ENCODE results near the gene TTC13.
A peak's percentile ranks its signal among the peaks of the same experiment; 100 is the strongest.

Gene TTC13

DNA sequence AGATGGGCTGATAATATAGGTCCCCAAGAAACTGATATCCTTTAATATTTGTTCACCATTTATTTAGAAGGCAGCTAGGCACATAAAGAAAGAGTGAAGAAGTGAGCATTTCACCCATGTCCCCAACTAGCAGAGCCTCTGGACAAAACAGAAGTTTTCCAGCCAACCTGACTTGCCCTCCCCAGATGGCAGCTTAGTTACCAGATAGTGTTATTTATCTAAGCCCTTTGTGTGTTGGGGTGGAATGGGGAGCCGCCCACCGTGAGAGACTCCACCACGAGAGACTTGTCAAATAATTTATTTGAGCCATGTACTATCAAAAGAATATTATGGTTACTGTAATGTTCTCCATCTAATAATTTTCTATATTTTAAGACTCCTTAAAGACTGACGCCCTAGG, 55.5 kb downstream of the TTC13 start:
- Histone ChIP-seq H3K36me3 (ENCODE audit: control insufficient read depth in 4 of 4, insufficient read depth in 4 of 4, low read length in 3 of 4) (peaks cover 10 to 56% (median 32%) of the 10 kb centered on the region in 4 experiments), H3K27ac (ENCODE audit: insufficient read depth in 1 of 2, low read depth in 1 of 2, low read length in 2 of 2, poor library complexity in 1 of 2, severe bottlenecking in 2 of 2) (no peak overlapping the region), H3K9me3 (ENCODE audit: control extremely low read depth in 1 of 5, control insufficient read depth in 4 of 5, insufficient read depth in 2 of 5, low read depth in 1 of 5, low read length in 4 of 5) (no peaks in the 10 kb centered on the region), H3K4me1 (ENCODE audit: control extremely low read depth in 1 of 4, control insufficient read depth in 4 of 4, insufficient read depth in 4 of 4, low read length in 3 of 4) (no peaks in the 10 kb centered on the region), H3K27me3 (replicated peaks in 2 of 5; ENCODE audit: control insufficient read depth in 4 of 5, insufficient read depth in 5 of 5, low read length in 4 of 5) (no peaks in the 10 kb centered on the region), H3K4me3 (ENCODE audit: control insufficient read depth in 1 of 7, extremely low read depth in 1 of 7, insufficient read depth in 4 of 7, low read depth in 2 of 7, low read length in 6 of 7) (no peak overlapping the region)
- CTCF ChIA-PET = interaction anchor here (1.3 to 1.6 kb wide), 4 partner anchors 15 to 288 kb away, joined by 3 to 4 read pairs (median 4); no protein-coding TSS in a partner anchor
- POLR2A ChIA-PET = no interaction called here
- WGBS (ENCODE audit: insufficient coverage) = no CpG with 5 or more reads among the region's 4 CpGs
- no peak for DNase-seq

DNA sequence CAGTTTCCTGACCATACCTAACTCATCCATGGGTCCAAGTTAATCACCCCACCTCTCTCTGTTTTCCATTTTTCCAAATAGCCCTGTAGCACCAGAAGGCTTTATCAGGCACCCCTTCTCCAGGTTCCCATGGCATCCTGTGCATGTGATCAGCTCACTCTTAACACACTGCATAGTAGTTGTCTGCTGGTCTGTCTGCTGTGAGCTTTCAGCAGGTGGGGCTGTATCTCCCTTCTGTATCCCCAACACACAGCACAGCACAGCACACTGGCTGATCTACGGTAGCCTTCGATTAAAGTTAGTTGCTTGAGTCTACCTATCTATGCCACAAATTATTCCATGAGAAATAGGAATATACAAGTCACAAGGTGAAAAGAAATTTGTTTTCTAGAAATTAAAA, 56.0 kb downstream of the TTC13 start:
- H3K4me1 ChIP-seq (ENCODE audit: control extremely low read depth in 1 of 4, control insufficient read depth in 4 of 4, insufficient read depth in 4 of 4, low read length in 3 of 4) = no peaks in the 10 kb centered on the region
- ChIA-PET CTCF (interaction anchor here (1.3 to 1.6 kb wide), 2 partner anchors 18 to 289 kb away, joined by 3 to 4 read pairs; no protein-coding TSS in a partner anchor), POLR2A (interaction anchor here (0.6 kb wide), 1 partner anchor 157 kb away, joined by 3 read pairs; no protein-coding TSS in a partner anchor)
- H3K9me3 ChIP-seq (ENCODE audit: control extremely low read depth in 1 of 5, control insufficient read depth in 4 of 5, insufficient read depth in 2 of 5, low read depth in 1 of 5, low read length in 4 of 5) = no peaks in the 10 kb centered on the region
- H3K36me3 ChIP-seq (ENCODE audit: control insufficient read depth in 4 of 4, insufficient read depth in 4 of 4, low read length in 3 of 4) = peaks cover 10 to 54% (median 27%) of the 10 kb centered on the region in 4 experiments
- DNase-seq = peak; percentile 4 to 7 (median 5)
- WGBS (ENCODE audit: insufficient coverage) = no CpG with 5 or more reads among the region's 2 CpGs
- no peaks in the 10 kb centered on the region for H3K27me3 ChIP-seq (replicated peaks in 2 of 5; ENCODE audit: control insufficient read depth in 4 of 5, insufficient read depth in 5 of 5, low read length in 4 of 5)
- H3K27ac ChIP-seq (ENCODE audit: insufficient read depth in 1 of 2, low read depth in 1 of 2, low read length in 2 of 2, poor library complexity in 1 of 2, severe bottlenecking in 2 of 2) = no peak overlapping the region
- H3K4me3 ChIP-seq (ENCODE audit: control insufficient read depth in 1 of 7, extremely low read depth in 1 of 7, insufficient read depth in 4 of 7, low read depth in 2 of 7, low read length in 6 of 7) = no peak overlapping the region

- Histone ChIP-seq H3K27me3 (replicated peaks in 2 of 5; ENCODE audit: control insufficient read depth in 4 of 5, insufficient read depth in 5 of 5, low read length in 4 of 5) (no peaks in the 10 kb centered on the region), H3K9me3 (ENCODE audit: control extremely low read depth in 1 of 5, control insufficient read depth in 4 of 5, insufficient read depth in 2 of 5, low read depth in 1 of 5, low read length in 4 of 5) (no peaks in the 10 kb centered on the region), H3K4me1 (ENCODE audit: control extremely low read depth in 1 of 4, control insufficient read depth in 4 of 4, insufficient read depth in 4 of 4, low read length in 3 of 4) (no peaks in the 10 kb centered on the region), H3K4me3 (ENCODE audit: control insufficient read depth in 1 of 7, extremely low read depth in 1 of 7, insufficient read depth in 4 of 7, low read depth in 2 of 7, low read length in 6 of 7) (no peak overlapping the region), H3K27ac (ENCODE audit: insufficient read depth in 1 of 2, low read depth in 1 of 2, low read length in 2 of 2, poor library complexity in 1 of 2, severe bottlenecking in 2 of 2) (no peak overlapping the region), H3K36me3 (ENCODE audit: control insufficient read depth in 4 of 4, insufficient read depth in 4 of 4, low read length in 3 of 4) (peaks cover 7 to 48% (median 19%) of the 10 kb centered on the region in 4 experiments)
- CTCF ChIA-PET = interaction anchor here (0.8 to 1.9 kb wide), 3 partner anchors 14 to 96 kb away, joined by 3 to 7 read pairs (median 5); no protein-coding TSS in a partner anchor
- POLR2A ChIA-PET = interaction anchor here (0.6 kb wide), 1 partner anchor 292 kb away, joined by 5 read pairs; no protein-coding TSS in a partner anchor
- no peak for DNase-seq
- WGBS (ENCODE audit: insufficient coverage) = 95% methylated on average over 3 of the region's 4 CpGs
Observed at GRCh38 chr1:230919207-230919606, 59.5 kb downstream of the TTC13 start.

DNA sequence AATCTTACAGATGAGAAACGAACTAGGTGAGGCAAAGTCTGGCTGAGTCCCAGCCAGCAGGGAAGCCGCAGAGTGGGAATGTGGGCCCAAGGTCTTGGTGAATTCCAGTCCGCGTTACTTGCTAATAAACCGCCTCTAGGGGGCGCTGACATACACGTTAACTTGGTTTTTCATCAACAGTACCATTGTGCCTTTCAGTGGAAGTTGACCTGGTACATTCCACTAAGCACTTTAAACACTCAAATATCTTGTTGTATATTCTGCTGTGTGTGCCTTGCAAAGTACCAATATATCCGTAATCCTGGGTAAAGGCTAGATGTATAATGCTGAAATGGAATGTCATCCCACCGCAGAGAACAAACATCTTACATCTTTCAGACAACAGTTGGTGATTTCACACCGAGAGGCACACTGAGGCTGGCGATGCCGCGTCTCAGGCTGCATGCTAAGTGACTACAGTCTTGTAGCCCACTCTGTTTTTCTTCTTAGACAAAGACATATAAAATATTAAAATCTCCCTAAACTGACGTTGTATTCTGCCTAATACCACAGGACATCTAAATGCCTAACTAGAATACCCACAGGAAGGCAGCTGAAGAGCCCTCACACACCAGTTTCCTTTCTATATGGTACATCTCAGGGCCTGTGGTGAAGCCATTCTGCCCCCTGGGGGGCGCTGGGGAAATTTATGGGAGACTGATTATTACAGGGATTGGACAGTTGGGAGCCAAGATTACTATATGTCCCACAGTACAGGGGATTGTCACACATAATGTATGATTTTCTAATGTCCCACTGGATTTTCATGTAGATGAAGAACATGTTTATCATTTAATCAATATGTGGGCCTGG, 61.2 kb downstream of the TTC13 start:
- Histone ChIP-seq H3K27me3 (replicated peaks in 2 of 5; ENCODE audit: control insufficient read depth in 4 of 5, insufficient read depth in 5 of 5, low read length in 4 of 5) (no peaks in the 10 kb centered on the region), H3K27ac (ENCODE audit: insufficient read depth in 1 of 2, low read depth in 1 of 2, low read length in 2 of 2, poor library complexity in 1 of 2, severe bottlenecking in 2 of 2) (no peak overlapping the region), H3K4me3 (ENCODE audit: control insufficient read depth in 1 of 7, extremely low read depth in 1 of 7, insufficient read depth in 4 of 7, low read depth in 2 of 7, low read length in 6 of 7) (no peak overlapping the region), H3K36me3 (ENCODE audit: control insufficient read depth in 4 of 4, insufficient read depth in 4 of 4, low read length in 3 of 4) (peaks cover 6 to 48% (median 16%) of the 10 kb centered on the region in 4 experiments), H3K4me1 (ENCODE audit: control extremely low read depth in 1 of 4, control insufficient read depth in 4 of 4, insufficient read depth in 4 of 4, low read length in 3 of 4) (no peaks in the 10 kb centered on the region), H3K9me3 (ENCODE audit: control extremely low read depth in 1 of 5, control insufficient read depth in 4 of 5, insufficient read depth in 2 of 5, low read depth in 1 of 5, low read length in 4 of 5) (no peaks in the 10 kb centered on the region)
- WGBS (ENCODE audit: insufficient coverage) = 65% methylated on average over 10 of the region's 15 CpGs
- CTCF ChIA-PET = interaction anchor here (1.0 to 3.0 kb wide), 7 partner anchors 7 to 293 kb away, joined by 3 to 8 read pairs (median 5); no protein-coding TSS in a partner anchor
- POLR2A ChIA-PET = no interaction called here
- DNase-seq = peak; percentile 80 to 87 (median 84)

GRCh38 chr1:230916587-230917283, 61.9 kb downstream of the TTC13 start:
- H3K9me3 ChIP-seq (ENCODE audit: control extremely low read depth in 1 of 5, control insufficient read depth in 4 of 5, insufficient read depth in 2 of 5, low read depth in 1 of 5, low read length in 4 of 5) = no peaks in the 10 kb centered on the region
- no peak overlapping the region for H3K4me3 ChIP-seq (ENCODE audit: control insufficient read depth in 1 of 7, extremely low read depth in 1 of 7, insufficient read depth in 4 of 7, low read depth in 2 of 7, low read length in 6 of 7)
- peaks cover 6 to 48% (median 20%) of the 10 kb centered on the region in 4 experiments for H3K36me3 ChIP-seq (ENCODE audit: control insufficient read depth in 4 of 4, insufficient read depth in 4 of 4, low read length in 3 of 4)
- no peaks in the 10 kb centered on the region for H3K4me1 ChIP-seq (ENCODE audit: control extremely low read depth in 1 of 4, control insufficient read depth in 4 of 4, insufficient read depth in 4 of 4, low read length in 3 of 4)
- WGBS (ENCODE audit: insufficient coverage) = 83% methylated on average over 6 of the region's 8 CpGs
- no peaks in the 10 kb centered on the region for H3K27me3 ChIP-seq (replicated peaks in 2 of 5; ENCODE audit: control insufficient read depth in 4 of 5, insufficient read depth in 5 of 5, low read length in 4 of 5)
- no peak for DNase-seq
- ChIA-PET CTCF (interaction anchor here (0.6 to 3.0 kb wide), 8 partner anchors 8 to 1614 kb away, joined by 3 to 8 read pairs (median 4); no protein-coding TSS in a partner anchor), POLR2A (no interaction called here)
- no peak overlapping the region for H3K27ac ChIP-seq (ENCODE audit: insufficient read depth in 1 of 2, low read depth in 1 of 2, low read length in 2 of 2, poor library complexity in 1 of 2, severe bottlenecking in 2 of 2)

- no peaks in the 10 kb centered on the region for H3K9me3 ChIP-seq (ENCODE audit: control extremely low read depth in 1 of 5, control insufficient read depth in 4 of 5, insufficient read depth in 2 of 5, low read depth in 1 of 5, low read length in 4 of 5)
- H3K4me1 ChIP-seq (ENCODE audit: control extremely low read depth in 1 of 4, control insufficient read depth in 4 of 4, insufficient read depth in 4 of 4, low read length in 3 of 4) = no peaks in the 10 kb centered on the region
- peaks cover 9 to 47% (median 20%) of the 10 kb centered on the region in 4 experiments for H3K36me3 ChIP-seq (ENCODE audit: control insufficient read depth in 4 of 4, insufficient read depth in 4 of 4, low read length in 3 of 4)
- no peaks in the 10 kb centered on the region for H3K27me3 ChIP-seq (replicated peaks in 2 of 5; ENCODE audit: control insufficient read depth in 4 of 5, insufficient read depth in 5 of 5, low read length in 4 of 5)
- no peak overlapping the region for H3K27ac ChIP-seq (ENCODE audit: insufficient read depth in 1 of 2, low read depth in 1 of 2, low read length in 2 of 2, poor library complexity in 1 of 2, severe bottlenecking in 2 of 2)
- POLR2A ChIA-PET = no interaction called here
- no peak overlapping the region for H3K4me3 ChIP-seq (ENCODE audit: control insufficient read depth in 1 of 7, extremely low read depth in 1 of 7, insufficient read depth in 4 of 7, low read depth in 2 of 7, low read length in 6 of 7)
- CTCF ChIA-PET = interaction anchor here (0.7 to 3.0 kb wide), 2 partner anchors 121 to 296 kb away, joined by 3 to 8 read pairs; no protein-coding TSS in a partner anchor
- DNase-seq = no peak
Observed at GRCh38 chr1:230915078-230915477, 63.6 kb downstream of the TTC13 start.

All from common myeloid progenitor, CD34-positive (primary cell).